ENCODE data around the gene SKIC8.

Gene SKIC8

DNA sequence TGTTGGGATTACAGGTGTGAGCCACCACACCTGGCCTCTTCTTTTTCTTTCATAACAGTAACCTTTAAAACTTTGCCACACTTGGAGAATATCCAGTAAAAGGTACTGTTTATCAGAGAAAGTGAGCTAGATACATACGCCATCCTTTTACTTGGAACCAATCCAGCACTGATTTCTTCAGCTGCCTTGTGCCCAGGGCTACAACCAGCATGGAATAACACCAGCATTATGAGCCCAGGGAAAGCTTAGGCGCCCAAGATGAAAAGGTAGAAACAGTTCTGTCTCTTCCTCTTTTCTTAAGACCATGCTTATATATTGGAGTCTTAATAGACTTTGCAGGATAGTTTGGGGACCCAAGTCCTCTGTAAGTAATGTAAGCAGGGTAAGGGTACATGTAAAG, 8.4 kb downstream of the SKIC8 start:
- DNase-seq, result no peak

DNA sequence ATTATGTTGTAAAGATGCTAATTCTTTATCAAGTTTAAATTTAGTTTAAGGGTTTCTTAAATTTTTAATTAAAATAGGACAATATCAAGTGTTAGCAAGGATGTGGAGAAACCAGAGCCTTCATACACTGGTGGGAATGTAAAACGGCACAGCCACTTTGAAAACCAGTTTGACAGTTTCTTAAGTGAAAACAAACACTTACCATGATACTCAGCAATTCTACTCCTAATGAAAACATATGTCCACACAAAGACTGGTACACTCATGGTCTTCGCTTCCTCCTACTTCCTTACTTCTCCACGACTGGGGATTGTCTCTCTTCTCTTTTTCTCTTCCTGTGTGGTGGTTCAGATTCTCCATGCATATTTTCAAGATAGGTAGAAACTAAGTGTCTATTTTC, 9.2 kb downstream of the SKIC8 start:
- DNase-seq, result no peak

DNA sequence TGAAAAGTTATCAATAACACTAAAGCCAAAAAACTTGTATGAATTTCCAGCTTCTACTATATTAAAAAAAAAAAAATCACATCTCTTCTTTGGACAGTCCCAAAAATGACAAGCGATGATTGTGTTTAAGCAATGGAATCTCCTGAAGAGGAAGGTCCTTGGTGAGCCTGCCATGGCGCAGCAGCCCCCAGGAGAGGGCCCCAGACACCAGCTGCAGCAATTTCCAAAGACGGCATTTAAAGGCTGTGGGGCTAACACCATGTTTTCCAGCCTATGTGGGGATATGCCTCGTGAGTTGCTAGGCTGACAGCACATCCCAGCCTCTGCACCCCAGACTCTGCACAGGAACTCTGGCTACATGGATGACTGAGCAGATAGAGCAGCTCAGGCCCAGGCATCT, 14.7 kb downstream of the SKIC8 start:
- no peak for DNase-seq

DNA sequence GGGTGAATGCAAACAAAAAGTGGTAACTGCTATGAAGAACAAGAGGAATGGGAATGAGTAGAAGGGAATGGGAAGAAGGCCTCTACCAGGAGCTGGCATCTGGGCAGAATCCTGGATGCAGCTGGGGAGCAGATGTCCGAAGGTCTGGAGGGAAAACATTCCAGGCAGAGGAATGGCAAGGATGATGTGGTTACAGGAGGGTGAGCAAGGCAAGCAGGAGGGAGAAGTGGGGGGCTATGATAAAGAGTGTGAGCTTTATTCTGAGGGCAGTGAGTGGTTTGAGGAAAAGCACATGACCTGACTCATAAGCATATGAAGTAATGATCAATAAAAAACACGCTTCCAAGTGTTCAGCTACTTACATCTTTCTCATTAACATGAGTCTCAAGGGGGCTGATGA, 17.1 kb downstream of the SKIC8 start:
- no peak for DNase-seq

- no peak for DNase-seq
These were observed 18.9 kb downstream of the SKIC8 start for GRCh38 chr15:78280319-78281072.

DNA sequence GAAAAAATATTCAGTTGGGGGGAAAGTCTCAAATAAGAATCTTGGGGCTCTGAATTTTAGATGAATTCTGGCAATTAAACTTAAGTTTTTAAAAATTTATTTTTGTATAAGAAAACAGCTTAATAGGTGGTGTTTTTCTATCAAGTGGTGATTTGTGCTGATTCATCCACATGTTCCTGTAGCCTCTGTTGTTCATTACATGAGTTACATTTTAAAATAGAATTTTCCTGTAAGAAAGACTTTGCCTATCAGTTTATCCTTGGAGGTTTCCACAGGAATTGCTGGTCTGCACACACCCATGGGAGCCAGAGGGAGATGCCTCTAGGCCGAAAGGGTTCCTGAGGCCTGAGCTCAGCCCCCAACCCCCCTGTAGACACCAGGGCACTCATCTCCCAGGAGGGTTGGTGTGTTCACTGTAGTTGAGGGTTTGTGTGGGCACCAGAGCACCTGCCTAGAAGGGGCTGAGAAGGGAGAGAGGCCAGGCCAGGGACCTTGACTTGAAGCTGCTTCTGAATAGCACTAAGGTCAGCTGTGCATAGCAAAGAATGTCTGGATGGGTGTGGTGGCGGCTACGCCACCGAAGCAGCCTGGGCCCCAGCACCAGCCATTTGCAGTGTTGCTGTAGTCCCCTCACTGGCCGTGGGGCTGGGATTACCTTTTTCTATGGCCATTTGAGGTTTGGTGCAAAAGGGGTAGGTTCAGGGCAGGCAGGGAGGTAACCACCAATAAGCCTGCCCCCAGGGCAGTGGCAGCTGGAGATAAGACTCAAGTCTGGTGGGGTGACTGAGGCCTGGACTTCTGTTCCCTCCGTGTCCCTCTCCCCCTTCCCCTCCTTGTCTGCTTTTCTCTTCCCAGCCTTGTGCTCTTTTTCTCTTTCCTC, 23.1 kb downstream of the SKIC8 start:
- no peak for DNase-seq

- no peak for DNase-seq
These were observed 24.4 kb downstream of the SKIC8 start for GRCh38 chr15:78274994-78275393.

- no peak for DNase-seq
These were observed 26.6 kb downstream of the SKIC8 start for GRCh38 chr15:78272776-78273175.

- DNase-seq, result no peak
These were observed 27.1 kb downstream of the SKIC8 start for GRCh38 chr15:78272316-78272715.

- no peak for DNase-seq
These were observed 32.6 kb downstream of the SKIC8 start for GRCh38 chr15:78266806-78267205.

DNA sequence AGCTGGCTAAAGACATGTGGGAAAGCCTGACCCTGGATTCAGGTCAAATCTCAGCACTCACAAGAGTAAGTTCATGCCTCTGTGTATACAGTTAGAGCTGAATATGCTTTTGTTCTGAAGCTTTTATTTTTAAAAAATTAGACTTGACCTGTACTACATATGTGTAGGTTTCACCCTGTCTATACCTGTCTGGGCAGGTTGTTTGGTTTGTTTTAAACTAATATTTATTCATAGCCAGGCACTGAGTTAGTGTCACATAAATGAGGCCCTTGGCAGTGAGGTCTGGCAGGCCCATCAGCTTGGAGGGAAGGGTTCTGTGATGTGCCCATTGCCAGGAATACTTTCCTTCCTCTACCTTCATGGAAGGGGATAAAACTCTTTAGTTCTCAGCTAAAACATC, 33.2 kb downstream of the SKIC8 start:
- DNase-seq, result no peak

GRCh38 chr15:78265752-78266224, 33.6 kb downstream of the SKIC8 start:
- no peak for DNase-seq

GRCh38 chr15:78265137-78265460, 34.3 kb downstream of the SKIC8 start:
- DNase-seq, result no peak

DNA sequence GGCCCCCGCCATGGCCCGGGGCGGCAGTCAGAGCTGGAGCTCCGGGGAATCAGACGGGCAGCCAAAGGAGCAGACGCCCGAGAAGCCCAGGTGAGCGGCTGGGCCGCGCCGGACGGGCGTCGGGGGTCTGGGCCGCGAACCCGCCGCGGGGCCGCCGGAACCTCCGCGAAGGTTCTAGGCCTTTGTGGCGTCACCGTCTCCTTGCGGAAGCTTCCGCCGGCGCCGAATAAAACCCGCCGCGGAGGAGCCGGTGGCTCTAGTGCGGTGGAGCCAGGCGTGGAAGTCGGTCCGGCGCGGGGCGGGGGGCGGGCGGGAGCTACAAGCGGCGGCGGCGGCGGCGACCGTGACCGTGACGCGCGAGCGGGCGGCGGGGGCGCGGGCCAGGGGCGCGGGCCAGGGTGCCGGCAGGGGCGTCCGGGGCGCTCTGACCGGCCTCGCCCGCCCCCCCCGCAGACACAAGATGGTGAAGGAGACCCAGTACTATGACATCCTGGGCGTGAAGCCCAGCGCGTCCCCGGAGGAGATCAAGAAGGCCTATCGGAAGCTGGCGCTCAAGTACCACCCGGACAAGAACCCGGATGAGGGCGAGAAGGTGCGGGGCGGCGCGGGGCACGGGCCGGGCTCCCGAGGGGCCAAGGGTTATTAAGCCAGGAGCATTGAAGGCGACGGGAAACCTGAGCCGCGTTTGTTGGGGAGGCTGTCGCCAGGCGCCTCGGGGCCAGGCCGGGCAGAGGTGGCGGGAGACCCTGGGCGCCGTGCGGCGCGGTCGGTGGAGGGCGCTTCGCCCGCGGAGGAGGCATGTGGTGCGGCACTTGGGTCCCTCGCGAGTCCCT, 34.9 kb downstream of the SKIC8 start, which contains the start of gene DNAJA4:
Gene DNAJA4, plus strand, starts transcription at position 259 of the 833 bp plus-strand sequence. Its CDS starts 202 bp downstream, at position 461.
- DNase-seq, result no peak

GRCh38 chr15:78263907-78264303, 35.5 kb downstream of the SKIC8 start:
- DNase-seq, result no peak

DNA sequence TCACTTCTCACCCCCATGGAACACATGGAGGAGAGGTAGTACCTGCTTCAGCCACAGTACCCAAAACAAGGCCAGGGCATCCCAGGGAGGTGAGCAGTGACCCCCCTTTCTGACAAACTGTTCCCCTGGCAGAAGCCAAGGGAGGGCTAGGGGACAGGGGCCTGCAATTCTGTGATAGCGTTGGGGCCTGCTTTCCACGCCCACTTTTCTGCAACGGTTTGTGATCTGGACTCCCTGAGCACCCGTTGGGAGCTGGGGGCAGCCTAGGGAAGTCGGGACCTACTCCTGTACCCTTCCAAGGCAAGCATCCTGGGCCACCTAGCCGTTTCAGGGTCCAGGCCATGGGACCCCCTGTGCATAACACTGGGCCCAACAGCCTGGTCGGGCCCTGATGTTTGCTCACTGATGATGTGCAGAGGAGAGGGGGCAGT, 36.0 kb downstream of the SKIC8 start:
- DNase-seq, result no peak

GRCh38 chr15:78261062-78261461, 38.3 kb downstream of the SKIC8 start:
- DNase-seq, result no peak

DNA sequence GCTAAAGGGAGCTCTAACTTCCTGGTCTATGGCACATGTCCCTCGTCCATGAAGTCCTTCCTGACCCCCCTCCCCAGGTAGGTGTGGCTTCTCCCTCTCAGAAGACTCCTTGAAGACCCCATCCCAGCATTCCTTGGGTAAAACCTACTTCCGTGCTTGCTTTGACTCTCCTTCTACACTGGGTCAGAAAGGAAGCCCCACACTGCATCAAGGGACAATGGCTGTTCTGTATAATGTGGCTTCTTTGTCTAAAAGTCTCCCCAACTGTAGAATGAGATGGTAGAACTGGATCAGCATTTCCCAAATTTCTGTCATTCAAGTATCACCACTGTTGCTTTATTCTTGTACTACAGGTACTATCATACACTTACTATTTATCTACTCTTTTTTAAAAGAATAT, 38.9 kb downstream of the SKIC8 start:
- no peak for DNase-seq

- DNase-seq, result no peak
These were observed 40.2 kb downstream of the SKIC8 start for GRCh38 chr15:78259232-78259631.

GRCh38 chr15:78257681-78258080, 41.7 kb downstream of the SKIC8 start:
- DNase-seq, result no peak

- no peak for DNase-seq
These were observed 43.4 kb downstream of the SKIC8 start for GRCh38 chr15:78256044-78256437.

DNA sequence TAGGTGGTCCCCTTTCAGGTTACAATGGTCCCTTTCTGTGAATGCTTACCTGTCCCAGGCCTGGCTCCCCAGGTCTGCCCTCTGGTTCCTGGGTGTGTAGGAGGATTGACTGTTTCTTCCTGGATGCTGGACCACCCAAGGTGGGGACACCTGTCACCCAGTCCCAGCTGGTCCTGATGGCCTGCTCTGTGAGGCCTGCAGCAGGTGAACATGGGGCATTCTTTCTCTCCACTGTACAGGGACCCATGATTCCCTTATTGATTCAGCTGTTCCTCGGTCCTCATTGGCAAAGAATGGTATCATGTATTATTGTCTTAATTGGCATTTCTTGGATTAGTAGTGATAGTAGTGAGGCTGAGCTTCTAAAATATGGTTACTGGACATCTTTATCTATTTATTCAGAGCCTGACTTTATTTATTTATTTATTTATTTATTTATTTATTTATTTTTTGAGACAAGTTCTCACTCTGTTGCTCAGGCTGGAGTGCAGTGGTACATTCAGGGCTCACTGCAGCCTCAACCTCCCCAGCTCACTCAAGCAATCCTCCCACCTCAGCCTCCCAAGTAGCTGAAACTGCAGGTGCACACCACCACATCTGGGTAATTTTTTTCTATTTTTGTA, 43.9 kb downstream of the SKIC8 start:
- DNase-seq, result no peak

DNA sequence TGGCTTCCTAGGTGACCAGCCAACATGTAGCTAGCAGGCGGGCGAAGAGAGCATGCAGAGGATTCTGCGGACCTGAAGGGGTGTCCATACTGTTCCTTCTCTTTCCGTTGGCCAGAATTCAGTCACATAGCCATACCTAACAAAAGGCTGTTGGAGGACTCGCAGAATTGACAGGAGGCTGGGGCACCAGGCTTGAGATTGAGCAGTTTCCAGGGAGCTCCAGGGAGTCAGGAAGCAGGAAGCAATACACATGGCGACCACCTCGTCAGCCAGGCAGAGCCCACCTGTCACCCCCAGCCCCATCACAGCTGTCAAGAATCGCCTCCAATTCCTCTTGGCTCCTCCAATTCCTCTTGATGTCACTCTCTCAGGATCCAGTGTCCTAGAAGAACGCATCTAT, 48.3 kb downstream of the SKIC8 start:
- no peak for DNase-seq
